ENCODE results near the gene PRSS36. TPM values are rescaled to one million over a fixed set of nuclear protein-coding genes. Genes with fewer than 3 reads are reported as not detected.

Gene PRSS36
- polyA plus RNA-seq, 4 donors = 0.92 to 1.7 (median 1.3) TPM

DNA sequence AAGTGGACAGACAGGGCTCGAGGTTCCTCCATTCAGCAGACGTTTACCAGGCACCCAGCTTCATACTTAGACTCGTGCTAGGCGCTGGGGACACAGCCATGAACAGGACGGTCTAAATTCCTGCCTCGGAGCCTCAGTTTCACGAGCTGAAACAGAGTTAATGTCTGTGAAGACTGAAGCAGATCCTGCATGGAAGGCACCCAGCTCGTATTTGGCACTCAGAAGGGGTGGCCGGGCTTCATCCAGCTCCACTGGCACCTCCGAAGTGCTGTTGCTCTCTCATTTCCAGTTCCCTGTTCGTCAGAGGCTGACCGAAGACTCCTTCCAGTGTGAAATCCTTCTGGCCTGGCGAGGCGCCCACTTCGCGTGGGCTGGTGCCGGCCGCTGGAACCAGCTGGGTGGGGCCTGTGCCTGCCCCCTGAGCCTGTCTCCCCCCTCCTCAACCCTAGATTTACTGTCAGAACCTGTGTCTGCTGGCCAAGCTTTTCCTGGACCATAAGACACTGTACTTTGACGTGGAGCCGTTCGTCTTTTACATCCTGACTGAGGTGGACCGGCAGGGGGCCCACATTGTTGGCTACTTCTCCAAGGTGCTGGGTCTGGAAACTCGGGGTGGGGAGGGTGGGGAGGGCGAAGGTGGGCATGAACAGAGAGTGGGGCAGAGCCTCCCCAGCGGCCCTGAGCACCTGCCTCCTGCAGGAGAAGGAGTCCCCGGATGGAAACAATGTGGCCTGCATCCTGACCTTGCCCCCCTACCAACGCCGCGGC, 20.1 kb downstream of the PRSS36 start:
- no peak for DNase-seq (ENCODE audit: low read depth in 4 of 4, low spot score in 2 of 4)

GRCh38 chr16:31128711-31129567, 20.9 kb downstream of the PRSS36 start:
- no peak for DNase-seq (ENCODE audit: low read depth in 4 of 4, low spot score in 2 of 4)

GRCh38 chr16:31127182-31127581, 22.7 kb downstream of the PRSS36 start:
- no peak for DNase-seq (ENCODE audit: low read depth in 4 of 4, low spot score in 2 of 4)

- DNase-seq (ENCODE audit: low read depth in 4 of 4, low spot score in 2 of 4) = no peak
Observed at GRCh38 chr16:31125844-31126243, 24.0 kb downstream of the PRSS36 start.

DNA sequence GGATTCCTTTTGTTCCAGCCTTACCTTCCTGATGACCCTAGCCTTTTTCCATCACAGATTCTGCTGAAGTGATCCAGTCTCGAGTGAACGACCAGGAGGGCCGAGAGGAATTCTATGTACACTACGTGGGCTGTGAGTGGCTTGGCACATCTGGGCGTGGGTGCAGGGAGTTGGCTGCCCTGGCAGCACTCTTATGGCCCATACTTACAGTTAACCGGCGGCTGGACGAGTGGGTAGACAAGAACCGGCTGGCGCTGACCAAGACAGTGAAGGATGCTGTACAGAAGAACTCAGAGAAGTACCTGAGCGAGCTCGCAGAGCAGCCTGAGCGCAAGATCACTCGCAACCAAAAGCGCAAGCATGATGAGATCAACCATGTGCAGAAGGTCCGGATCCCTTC, 29.7 kb downstream of the PRSS36 start:
- DNase-seq (ENCODE audit: low read depth in 4 of 4, low spot score in 2 of 4) = no peak

GRCh38 chr16:31118223-31119155, 31.4 kb downstream of the PRSS36 start:
- no peak for DNase-seq (ENCODE audit: low read depth in 4 of 4, low spot score in 2 of 4)

- peak; percentile 87 to 98 (median 94) for DNase-seq (ENCODE audit: low read depth in 4 of 4, low spot score in 2 of 4)
Observed at GRCh38 chr16:31117384-31118222, 32.3 kb downstream of the PRSS36 start, which contains the start of gene KAT8. Gene KAT8, plus strand, starts transcription at chr16:31117664. Its CDS starts 18 bp downstream, at chr16:31117682.

DNA sequence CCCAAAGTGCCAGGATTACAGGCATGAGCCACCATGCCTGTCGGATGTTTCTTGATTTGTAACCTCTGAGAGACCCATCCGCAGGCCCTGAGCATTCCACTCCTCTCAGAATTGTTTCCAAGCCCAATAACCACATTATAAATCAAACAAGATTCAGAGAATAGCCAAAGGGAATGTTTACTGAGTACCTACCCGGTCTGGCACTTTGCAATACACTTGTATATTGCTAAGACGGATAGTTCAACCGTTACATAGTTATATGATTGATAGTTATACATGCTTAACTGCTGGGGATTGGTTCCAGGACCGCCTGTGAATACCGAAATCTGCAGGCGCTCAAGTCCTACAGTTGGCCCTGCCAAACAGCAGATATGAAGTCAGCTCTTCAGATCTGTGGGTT, 35.4 kb downstream of the PRSS36 start:
- no peak for DNase-seq (ENCODE audit: low read depth in 4 of 4, low spot score in 2 of 4)

- no peak for DNase-seq (ENCODE audit: low read depth in 4 of 4, low spot score in 2 of 4)
Observed at GRCh38 chr16:31113121-31114120, 36.4 kb downstream of the PRSS36 start.

DNA sequence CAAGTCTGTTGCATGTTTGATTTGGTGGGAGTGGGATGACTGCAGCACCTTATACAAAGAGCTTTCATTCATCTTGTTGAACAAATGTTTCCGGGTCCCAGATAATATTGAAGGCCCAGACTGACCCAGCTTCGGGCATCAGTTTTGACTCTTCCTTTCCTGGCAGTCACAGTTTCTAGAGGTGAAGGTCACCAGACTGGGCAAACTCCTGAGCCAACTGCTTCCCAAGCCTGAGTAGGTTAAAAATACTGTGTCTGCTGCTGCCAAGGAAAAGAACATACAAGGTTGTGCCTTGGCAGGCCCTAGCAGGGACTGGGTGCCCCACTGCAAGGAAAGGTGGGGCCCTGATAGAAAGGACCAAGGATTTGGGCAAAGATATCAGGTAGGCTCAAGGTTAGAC, 37.2 kb downstream of the PRSS36 start:
- no peak for DNase-seq (ENCODE audit: low read depth in 4 of 4, low spot score in 2 of 4)

- DNase-seq (ENCODE audit: low read depth in 4 of 4, low spot score in 2 of 4) = no peak
Observed at GRCh38 chr16:31111881-31112466, 37.9 kb downstream of the PRSS36 start.

DNA sequence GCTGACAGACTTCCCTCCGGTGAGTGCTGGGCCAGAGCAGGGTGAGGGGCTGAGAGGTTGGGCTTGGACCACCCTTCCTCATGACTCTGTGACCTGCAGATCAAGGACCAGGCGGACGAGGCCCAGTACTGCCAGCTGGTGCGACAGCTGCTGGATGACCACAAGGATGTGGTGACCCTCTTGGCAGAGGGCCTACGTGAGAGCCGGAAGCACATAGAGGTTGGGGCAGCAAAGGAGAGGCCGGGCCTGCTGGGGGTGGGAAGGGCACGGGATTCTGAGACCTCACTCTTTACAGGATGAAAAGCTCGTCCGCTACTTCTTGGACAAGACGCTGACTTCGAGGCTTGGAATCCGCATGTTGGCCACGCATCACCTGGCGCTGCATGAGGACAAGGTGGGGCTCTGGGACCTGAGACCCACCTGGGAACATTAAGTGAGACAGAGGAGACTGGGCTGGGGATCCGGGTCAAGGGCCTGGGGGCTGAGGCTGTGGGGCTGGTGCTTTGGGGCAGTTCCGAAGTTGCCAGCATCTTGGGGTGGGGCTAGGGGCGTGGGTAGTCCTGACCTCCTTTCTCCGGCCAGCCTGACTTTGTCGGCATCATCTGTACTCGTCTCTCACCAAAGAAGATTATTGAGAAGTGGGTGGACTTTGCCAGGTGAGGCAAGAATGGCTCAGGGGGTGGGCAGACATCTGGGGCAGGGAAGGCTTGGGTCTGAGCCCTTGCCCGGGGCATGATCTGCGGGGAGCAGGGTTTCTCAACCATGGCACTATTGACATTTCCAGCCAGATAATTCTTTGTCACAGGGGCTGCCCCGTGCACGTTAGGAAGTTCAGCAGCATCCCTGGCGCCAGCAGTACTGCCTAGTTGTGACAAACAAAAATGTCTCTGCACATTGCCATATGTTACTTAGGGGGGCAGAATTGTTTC, 39.5 kb downstream of the PRSS36 start:
- no peak for DNase-seq (ENCODE audit: low read depth in 4 of 4, low spot score in 2 of 4)

GRCh38 chr16:31109622-31110021, 40.2 kb downstream of the PRSS36 start:
- DNase-seq (ENCODE audit: low read depth in 4 of 4, low spot score in 2 of 4) = no peak

- DNase-seq (ENCODE audit: low read depth in 4 of 4, low spot score in 2 of 4) = no peak
Observed at GRCh38 chr16:31108794-31109558, 40.9 kb downstream of the PRSS36 start.

GRCh38 chr16:31108035-31108793, 41.7 kb downstream of the PRSS36 start, which contains the start of gene BCKDK:
Gene BCKDK, plus strand, starts transcription at chr16:31108386. Its CDS starts 838 bp downstream, at chr16:31109224.
- no peak for DNase-seq (ENCODE audit: low read depth in 4 of 4, low spot score in 2 of 4)
